ENCODE measurements around the gene CCNY.

The CCNY gene

DNA sequence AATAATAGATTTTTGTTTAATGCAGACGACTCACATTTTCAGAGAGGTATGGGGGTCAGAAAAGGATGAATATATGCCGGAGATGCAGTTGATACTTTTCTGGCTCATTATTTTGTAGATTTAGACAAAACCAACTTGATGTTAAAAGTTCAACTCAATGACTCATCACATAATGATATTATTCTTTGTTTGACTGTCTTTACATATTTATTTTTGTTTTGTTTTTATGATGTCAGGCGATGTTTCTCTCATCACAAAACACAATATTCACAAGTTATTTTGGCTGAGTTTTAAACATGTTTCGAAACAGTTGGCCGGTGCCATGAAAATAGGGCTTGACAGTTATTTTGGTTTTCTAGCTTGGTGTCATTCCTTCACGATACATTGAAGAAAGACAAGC lies 270.1 kb downstream of the CCNY start:
- DNase-seq: no peak

DNA sequence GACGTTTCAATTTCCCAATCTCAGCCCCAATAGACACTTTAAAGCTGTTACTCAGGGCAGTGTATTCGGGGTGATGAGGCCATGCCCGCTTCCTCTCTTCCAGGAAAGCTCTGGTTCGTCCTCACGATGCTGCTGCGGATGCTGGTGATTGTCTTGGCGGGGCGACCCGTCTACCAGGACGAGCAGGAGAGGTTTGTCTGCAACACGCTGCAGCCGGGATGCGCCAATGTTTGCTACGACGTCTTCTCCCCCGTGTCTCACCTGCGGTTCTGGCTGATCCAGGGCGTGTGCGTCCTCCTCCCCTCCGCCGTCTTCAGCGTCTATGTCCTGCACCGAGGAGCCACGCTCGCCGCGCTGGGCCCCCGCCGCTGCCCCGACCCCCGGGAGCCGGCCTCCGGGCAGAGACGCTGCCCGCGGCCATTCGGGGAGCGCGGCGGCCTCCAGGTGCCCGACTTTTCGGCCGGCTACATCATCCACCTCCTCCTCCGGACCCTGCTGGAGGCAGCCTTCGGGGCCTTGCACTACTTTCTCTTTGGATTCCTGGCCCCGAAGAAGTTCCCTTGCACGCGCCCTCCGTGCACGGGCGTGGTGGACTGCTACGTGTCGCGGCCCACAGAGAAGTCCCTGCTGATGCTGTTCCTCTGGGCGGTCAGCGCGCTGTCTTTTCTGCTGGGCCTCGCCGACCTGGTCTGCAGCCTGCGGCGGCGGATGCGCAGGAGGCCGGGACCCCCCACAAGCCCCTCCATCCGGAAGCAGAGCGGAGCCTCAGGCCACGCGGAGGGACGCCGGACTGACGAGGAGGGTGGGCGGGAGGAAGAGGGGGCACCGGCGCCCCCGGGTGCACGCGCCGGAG lies 271.4 kb downstream of the CCNY start:
- DNase-seq: peak; percentile 58

DNA sequence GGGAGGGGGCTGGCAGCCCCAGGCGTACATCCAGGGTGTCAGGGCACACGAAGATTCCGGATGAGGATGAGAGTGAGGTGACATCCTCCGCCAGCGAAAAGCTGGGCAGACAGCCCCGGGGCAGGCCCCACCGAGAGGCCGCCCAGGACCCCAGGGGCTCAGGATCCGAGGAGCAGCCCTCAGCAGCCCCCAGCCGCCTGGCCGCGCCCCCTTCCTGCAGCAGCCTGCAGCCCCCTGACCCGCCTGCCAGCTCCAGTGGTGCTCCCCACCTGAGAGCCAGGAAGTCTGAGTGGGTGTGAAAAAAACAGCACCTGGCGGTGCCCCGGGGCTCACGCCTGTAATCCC lies 272.0 kb downstream of the CCNY start:
- no peak for DNase-seq

DNA sequence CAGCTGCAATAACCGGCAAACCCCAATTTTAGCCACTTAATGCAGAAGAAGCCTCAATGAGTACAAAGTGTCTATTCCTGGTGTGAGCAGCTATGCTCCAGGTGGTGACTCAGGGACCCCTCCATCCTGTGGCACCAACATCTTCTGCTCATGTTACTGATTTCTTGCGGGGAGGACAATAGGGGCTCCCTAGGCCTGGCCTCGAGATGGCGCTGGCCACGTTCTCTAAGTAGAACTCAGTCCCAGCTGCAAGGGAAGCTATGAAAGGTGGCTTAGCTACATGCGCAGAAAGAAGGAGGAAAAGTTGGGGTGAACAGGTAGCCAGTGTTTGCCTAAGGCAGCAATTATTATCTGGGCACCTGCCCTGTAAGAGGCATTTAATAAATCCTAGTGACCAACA lies 275.4 kb downstream of the CCNY start:
- no peak for DNase-seq

DNA sequence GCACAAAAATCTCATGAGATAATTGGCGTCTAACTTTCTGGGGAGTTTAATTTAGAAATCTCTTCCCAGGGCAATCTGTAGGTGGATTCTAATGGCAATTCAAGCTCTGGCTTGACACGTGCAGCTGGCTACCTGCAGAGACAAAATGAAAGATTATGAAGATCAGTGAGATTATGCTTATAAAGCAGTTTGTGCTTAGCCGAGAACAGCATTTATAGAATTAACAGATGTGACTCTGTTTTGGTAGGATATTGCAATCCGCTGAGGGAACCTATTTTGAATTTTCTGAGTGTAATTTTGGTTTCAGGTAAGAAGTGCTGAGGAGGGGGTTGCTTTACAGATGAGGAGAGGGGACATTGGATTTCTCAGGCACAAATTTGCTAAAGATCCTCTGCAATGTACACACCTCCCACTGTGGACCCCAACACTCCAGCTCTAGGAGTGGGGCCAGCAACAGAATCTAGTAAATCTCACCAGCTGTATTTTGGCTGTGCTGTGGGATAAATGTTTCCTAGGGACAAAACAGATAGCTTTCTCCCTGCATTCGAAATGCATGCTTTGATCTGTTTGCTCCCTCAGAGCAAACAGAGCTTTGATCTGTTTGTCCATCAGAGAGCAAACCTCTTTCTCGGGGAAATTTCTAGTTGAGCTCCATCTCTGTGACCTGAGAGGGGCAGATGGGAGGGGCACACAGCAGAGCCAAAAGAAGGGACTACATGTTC lies 276.2 kb downstream of the CCNY start:
- DNase-seq: no peak

GRCh38 chr10:35613107-35613440 lies 276.8 kb downstream of the CCNY start:
- DNase-seq: no peak

DNA sequence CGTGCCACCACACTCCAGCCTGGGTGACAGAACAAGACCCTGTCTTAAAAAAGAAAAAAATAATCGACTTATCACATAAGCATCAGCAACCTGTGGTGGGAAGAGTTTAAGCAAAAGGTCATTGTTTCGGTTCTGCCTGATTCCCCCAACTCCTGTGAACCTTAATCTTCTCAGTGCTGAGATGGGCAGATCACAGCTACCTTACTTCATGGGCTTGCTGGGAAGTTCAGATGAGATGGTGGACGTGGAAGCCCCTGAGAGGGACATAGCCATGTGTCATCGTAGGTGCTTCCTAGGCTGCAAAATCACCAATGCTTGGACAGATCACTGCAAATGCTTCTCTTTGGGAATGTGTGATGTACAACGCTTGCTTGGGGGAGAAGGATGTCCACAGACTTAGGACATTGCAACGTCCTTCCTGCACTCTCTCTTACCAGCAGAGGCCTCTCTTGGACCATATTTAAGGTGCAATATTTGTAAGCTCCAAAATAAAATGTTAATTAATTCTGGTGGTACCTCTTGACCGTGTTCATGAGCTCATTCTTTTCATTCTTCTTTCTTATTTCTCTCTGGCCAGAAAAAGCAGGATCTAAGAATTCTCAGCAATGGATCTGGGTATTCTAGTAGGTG lies 277.4 kb downstream of the CCNY start:
- DNase-seq: no peak

- DNase-seq: no peak
These were observed 278.0 kb downstream of the CCNY start for GRCh38 chr10:35614312-35614711.
